AG04449 (cell line): Measurements from ENCODE around the gene ILK.

ENCODE experiments used
- CTCF ChIA-PET: fragments of 350-600 bp; formaldehyde crosslinking; extraction: SDS; loops from one replicate; lab custom pipeline; 2021; ENCODE audit warnings: antibody characterized with exemption; lab: Yijun Ruan, JAX
- POLR2A ChIA-PET: fragments of 400-600, 350-600 bp; formaldehyde crosslinking; extraction: SDS; loops from one replicate; lab custom pipeline; 2020; ENCODE audit warnings: antibody characterized with exemption, inconsistent platforms; lab: Yijun Ruan, JAX
- DNase-seq: peaks from one replicate; pipeline ENCODE4 v3.0.0-alpha.2; 2010; ENCODE audit warnings: low read depth, low spot score
- H3K4me3 ChIP-seq: 2 replicates; pipeline ENCODE4 v1.5.1; 2011; ENCODE audit warnings: low read depth, mild to moderate bottlenecking, control low read depth, low read length
- CTCF ChIP-seq: IDR thresholded peaks from one replicate; pipeline ENCODE4 v1.5.1; 2011; ENCODE audit warnings: mild to moderate bottlenecking, moderate library complexity, low read length, control low read depth, inconsistent platforms; ENCODE audit not compliant: insufficient read depth; ENCODE audit errors: missing control alignments

ILK gene

DNA sequence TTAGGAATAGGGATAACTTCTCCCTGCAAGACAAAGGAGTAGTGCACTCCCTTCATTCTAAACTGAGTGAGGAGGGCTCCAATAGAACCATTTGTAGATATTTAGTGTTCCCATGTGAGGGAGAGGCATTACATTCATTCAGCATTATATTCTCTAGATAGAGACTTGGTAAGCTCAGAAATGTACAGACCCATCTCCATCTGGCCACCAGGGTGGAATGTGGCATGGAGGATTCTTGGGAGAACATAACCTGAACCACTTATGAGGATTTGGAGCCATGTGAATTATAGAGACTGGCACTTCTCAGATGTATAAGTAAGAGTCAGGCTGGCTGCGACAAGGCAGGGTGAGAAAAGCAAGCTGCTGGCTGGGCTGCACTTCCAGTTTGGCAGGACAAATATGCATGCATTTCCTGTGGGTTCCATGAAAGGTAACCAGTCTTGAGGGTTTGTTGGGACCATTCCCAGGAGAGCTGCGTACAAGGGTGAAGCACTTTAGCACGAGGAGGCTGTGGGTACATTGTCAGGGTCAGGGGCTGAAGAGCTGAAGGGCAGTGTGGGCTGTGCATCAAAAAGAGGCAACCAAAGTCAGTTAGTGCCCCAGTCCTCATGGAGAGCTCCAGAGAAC, 9.3 kb upstream of the ILK start:
- no peak overlapping the region for H3K4me3 ChIP-seq
- ChIA-PET CTCF (interaction anchor here (0.6 to 1.4 kb wide), 5 partner anchors 14 to 215 kb away, joined by 3 to 5 read pairs (median 3); partner anchors contain the start of genes MRPL17 and TPP1), POLR2A (interaction anchor here (1.4 kb wide), 1 partner anchor 13 kb away, joined by 6 read pairs; no protein-coding TSS in a partner anchor)
- no peak for DNase-seq
- no peak for TF ChIP-seq CTCF

DNA sequence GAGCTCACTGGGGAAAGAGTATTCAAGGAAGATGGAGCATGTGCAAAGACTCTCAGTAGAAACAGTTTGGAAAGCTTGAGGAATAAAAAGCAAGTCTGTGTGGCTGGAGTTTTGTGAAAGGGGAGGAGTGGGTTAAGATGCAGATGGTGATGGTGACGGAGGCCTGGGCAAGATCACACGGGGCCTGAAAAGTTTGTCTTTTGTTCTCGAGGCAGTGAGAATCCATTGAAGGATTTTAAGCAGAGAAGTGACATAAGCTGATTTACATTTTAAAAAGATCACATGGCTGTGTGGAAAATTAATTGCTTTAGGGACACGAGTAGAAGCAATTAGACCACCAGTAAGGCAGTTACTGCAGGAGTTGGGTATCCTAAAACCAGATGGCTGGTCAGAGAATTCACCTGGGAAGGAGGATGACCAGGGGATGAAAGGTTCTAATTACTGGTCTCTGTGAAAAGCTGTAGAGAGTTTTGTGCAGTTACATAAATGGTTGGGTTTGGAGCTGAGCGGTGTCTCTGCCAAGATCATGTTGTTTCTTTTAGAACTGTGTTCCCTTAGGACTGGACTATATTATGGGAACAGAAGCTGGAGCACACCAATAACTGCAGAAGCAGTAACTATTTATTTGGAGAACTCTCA, 7.2 kb upstream of the ILK start:
- POLR2A ChIA-PET: no interaction called here
- CTCF ChIA-PET: interaction anchor here (0.8 to 1.6 kb wide), 5 partner anchors 9 to 88 kb away, joined by 3 to 4 read pairs (median 3); no protein-coding TSS in a partner anchor

GRCh38 chr11:6598555-6598954, 5.0 kb upstream of the ILK start:
- TF ChIP-seq CTCF: no peak
- CTCF ChIA-PET: interaction anchor here (0.8 to 1.6 kb wide), 3 partner anchors 65 to 221 kb away, joined by 3 to 4 read pairs (median 3); no protein-coding TSS in a partner anchor
- POLR2A ChIA-PET: no interaction called here
- no peak overlapping the region for H3K4me3 ChIP-seq
- no peak for DNase-seq

More for the DNA sequence above, 7.2 kb upstream of the ILK start:
- TF ChIP-seq CTCF: no peak
- H3K4me3 ChIP-seq: no peak overlapping the region
- no peak for DNase-seq

GRCh38 chr11:6599449-6599848, 4.1 kb upstream of the ILK start:
- no peak for DNase-seq
- TF ChIP-seq CTCF: no peak
- ChIA-PET CTCF (interaction anchor here (1.1 to 1.6 kb wide), 2 partner anchors 66 to 75 kb away, joined by 3 to 4 read pairs; no protein-coding TSS in a partner anchor), POLR2A (no interaction called here)
- no peak overlapping the region for H3K4me3 ChIP-seq

- POLR2A ChIA-PET: no interaction called here
- CTCF ChIA-PET: interaction anchor here (0.8 to 1.6 kb wide), 2 partner anchors 59 to 67 kb away, joined by 3 to 4 read pairs; no protein-coding TSS in a partner anchor
Measured at GRCh38 chr11:6599881-6600390, 3.6 kb upstream of the ILK start.

More at GRCh38 chr11:6599881-6600390, 3.6 kb upstream of the ILK start:
- no peak for DNase-seq
- H3K4me3 ChIP-seq: no peak overlapping the region
- TF ChIP-seq CTCF: no peak
